ENCODE results near the gene SLC33A1.
"Not testable (repeated sequence)": the region's sequence is repeated elsewhere in the genome, so short reads cannot be mapped to it uniquely, and the experiment has no call there.

The SLC33A1 gene

DNA sequence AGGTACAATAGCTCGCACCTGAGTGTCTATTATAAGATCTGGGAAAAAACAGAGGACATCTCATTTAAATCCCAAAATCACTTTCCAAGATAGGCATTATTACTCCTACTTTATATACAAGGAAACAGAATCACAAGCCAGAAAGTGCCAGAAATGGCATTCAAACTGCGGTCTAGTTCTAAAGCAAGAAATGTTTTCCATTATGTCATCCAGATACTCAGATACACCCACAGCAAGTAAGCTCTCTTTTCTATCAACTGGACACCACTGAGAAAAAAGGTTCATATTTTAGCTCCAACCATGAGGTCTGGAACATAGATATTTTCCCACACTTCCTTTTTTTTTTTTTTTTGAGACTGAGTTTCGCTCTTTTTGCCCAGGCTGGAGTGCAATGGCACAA is 8.1 kb downstream of the SLC33A1 start:
- Mint-ChIP-seq H3K4me1 (ENCODE audit: low read depth) (peaks cover 61% of the 10 kb centered on the region), H3K27ac (no peak overlapping the region), H3K9me3 (no peaks in the 10 kb centered on the region), H3K36me3 (ENCODE audit: low read depth) (peaks cover 50% of the 10 kb centered on the region), H3K27me3 (no peaks in the 10 kb centered on the region), H3K4me3 (peak overlapping the region; percentile 25)
- no peak for DNase-seq

DNA sequence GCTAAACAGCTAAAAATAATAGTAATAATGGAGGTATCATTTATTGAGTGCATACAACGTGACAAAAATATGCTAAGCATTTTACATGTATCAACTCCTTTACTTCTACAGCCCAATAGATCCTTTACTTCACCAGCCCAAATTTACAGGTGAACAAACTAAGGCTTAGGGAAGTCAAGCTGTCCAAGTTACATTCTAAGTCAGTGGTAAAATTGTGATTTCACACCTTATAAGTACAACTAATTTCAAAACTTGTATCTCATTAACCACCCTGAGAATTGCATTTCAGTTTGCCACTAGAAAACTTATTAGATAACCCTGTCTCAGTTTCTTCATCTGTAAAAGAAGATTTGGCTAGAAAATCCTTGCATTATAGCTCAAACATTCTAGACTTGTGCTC is 10.7 kb downstream of the SLC33A1 start:
- H3K27me3 Mint-ChIP-seq: no peaks in the 10 kb centered on the region
- H3K27ac Mint-ChIP-seq: peak overlapping the region; percentile 18
- H3K4me1 Mint-ChIP-seq (ENCODE audit: low read depth): peaks cover 42% of the 10 kb centered on the region
- DNase-seq: no peak
- H3K9me3 Mint-ChIP-seq: no peaks in the 10 kb centered on the region
- peaks cover 38% of the 10 kb centered on the region for H3K36me3 Mint-ChIP-seq (ENCODE audit: low read depth)
- H3K4me3 Mint-ChIP-seq: no peak overlapping the region

DNA sequence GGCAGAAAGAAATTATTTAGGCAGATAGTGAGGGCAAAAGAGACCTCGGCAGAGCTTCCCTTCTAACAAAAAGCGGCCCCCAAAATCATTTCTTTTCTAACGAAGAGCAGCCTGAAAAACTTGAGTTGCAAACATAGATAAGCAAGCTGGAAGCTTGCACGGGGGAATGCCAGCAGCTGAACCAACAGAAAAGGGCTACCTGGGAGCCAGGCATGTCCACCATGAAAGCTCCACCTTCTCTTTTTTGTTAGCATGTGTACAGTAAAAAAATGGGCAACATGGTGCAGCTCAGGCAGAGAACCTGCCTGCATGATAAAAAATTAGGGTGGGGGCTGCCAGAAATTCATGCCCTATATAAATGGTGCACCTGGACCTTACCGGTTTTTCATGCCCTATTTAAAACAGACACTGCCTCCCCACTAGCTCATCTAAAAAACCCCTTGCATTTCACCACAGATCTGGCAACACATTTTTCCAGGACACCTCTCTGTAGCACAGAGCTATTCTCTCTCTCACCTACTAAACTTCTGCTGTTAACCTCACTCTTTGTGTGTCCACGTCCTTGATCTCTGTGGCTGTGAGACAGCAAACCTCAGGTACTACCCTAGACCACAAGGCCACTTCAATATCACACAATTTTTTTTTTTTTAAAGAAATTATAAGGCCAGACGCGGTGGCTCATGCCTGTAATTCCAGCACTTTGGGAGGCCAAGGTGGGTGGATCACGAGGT is 18.7 kb downstream of the SLC33A1 start:
- Mint-ChIP-seq H3K36me3 (ENCODE audit: low read depth) (peaks cover 42% of the 10 kb centered on the region), H3K27ac (peak overlapping the region; percentile 5), H3K27me3 (no peaks in the 10 kb centered on the region), H3K4me3 (no peak overlapping the region), H3K9me3 (no peaks in the 10 kb centered on the region), H3K4me1 (ENCODE audit: low read depth) (peaks cover 10% of the 10 kb centered on the region)
- DNase-seq: no peak

DNA sequence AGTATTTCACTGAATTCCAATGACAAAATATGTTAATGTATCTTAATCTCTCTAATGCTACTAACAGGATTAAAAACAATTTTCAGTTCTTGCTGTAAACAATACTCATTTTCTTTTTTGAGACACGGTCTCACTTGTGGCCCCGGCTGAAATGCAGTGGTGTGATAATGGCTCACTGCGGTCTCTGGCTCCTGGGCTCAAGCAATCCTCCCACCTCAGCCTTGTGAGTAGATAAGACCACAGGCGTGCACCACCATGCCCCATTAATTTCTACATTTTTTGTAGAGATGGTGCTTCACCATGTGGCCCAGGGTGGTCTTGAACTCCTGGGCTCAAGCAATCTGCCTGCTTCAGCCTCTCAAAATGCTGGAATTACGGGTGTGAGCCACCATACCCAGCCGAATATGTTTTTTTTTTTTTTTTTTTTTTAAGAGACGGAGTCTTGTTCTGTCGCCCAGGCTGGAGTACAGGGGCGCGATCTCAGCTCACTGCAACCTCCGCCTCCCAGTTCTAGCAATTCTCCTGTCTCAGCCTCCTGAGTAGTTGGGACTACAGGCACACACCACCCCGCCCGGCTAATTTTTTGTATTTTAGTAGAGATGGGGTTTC is 25.6 kb downstream of the SLC33A1 start:
- not testable (repeated sequence) for DNase-seq; H3K27ac Mint-ChIP-seq; H3K4me1 Mint-ChIP-seq (ENCODE audit: low read depth); H3K4me3 Mint-ChIP-seq; H3K27me3 Mint-ChIP-seq; H3K9me3 Mint-ChIP-seq
- peaks cover 57% of the 10 kb centered on the region for H3K36me3 Mint-ChIP-seq (ENCODE audit: low read depth)

- no peak overlapping the region for H3K27ac Mint-ChIP-seq
These were observed 39.1 kb downstream of the SLC33A1 start for GRCh38 chr3:155815030-155815545.

DNA sequence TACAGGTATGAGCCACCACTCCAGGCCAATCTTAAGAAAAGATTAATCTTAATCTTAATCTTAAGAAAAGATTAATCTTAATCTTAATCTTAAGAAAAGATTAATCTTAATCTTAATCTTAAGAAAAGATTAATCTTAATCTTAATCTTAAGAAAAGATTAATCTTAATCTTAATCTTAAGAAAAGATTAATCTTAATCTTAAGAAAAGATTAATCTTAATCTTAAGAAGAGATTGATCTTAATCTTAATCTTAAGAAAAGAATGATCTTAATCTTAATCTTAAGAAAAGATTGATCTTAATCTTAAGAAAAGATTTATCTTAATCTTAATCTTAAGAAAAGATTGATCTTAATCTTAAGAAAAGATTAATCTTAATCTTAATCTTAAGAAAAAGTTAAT is 41.0 kb downstream of the SLC33A1 start:
- H3K27ac Mint-ChIP-seq; DNase-seq; H3K36me3 Mint-ChIP-seq (ENCODE audit: low read depth); H3K27me3 Mint-ChIP-seq; H3K4me1 Mint-ChIP-seq (ENCODE audit: low read depth); H3K9me3 Mint-ChIP-seq; H3K4me3 Mint-ChIP-seq: not testable (repeated sequence)

More at GRCh38 chr3:155815030-155815545, 39.1 kb downstream of the SLC33A1 start:
- DNase-seq: no peak
- Mint-ChIP-seq H3K36me3 (ENCODE audit: low read depth) (peaks cover 4% of the 10 kb centered on the region), H3K9me3 (no peaks in the 10 kb centered on the region), H3K27me3 (no peaks in the 10 kb centered on the region), H3K4me3 (no peak overlapping the region), H3K4me1 (ENCODE audit: low read depth) (no peaks in the 10 kb centered on the region)

DNA sequence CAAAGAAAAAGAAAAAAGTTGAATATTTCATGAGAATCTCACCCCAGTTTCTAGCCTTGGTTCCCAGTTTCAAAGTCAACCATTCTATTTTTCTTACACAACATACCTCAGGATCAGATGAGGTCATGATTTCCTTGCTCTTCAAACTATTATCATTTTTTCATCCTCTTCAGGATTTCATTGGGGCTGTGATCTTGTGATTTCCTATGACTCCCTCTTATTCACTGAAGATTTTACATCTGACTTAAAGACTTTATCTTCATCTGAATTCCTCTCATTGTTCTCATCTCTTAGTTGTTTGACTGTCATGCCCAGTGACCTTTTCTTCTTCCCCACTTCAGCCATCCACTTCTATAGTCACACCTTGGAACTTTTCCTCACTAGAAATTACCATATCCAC is 45.0 kb downstream of the SLC33A1 start:
- H3K27me3 Mint-ChIP-seq: no peaks in the 10 kb centered on the region
- no peak overlapping the region for H3K27ac Mint-ChIP-seq
- peaks cover 4% of the 10 kb centered on the region for H3K36me3 Mint-ChIP-seq (ENCODE audit: low read depth)
- no peak overlapping the region for H3K4me3 Mint-ChIP-seq
- no peaks in the 10 kb centered on the region for H3K9me3 Mint-ChIP-seq
- H3K4me1 Mint-ChIP-seq (ENCODE audit: low read depth): peaks cover 17% of the 10 kb centered on the region
- DNase-seq: no peak

DNA sequence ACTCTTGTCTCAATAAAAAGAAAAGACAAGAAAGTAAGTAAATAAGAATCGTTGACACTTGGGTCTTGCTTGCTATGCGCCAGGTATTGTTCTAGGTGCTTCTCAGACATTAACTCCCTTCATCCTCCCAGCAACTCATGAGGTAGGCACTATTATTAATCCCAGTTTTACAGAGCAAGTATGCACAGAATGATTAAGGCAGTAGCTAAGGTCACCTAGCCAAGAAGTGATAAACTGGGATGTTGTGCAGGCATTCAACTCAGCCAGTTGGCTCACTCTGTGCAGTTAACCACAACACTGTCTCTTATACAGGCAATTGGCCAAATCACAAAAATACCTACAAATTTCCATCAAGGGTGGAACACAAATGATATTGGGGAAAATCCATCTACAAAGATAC is 46.4 kb downstream of the SLC33A1 start:
- Mint-ChIP-seq H3K27me3 (no peaks in the 10 kb centered on the region), H3K4me1 (ENCODE audit: low read depth) (peaks cover 17% of the 10 kb centered on the region), H3K4me3 (no peak overlapping the region), H3K36me3 (ENCODE audit: low read depth) (peaks cover 9% of the 10 kb centered on the region), H3K9me3 (no peaks in the 10 kb centered on the region), H3K27ac (no peak overlapping the region)
- no peak for DNase-seq

DNA sequence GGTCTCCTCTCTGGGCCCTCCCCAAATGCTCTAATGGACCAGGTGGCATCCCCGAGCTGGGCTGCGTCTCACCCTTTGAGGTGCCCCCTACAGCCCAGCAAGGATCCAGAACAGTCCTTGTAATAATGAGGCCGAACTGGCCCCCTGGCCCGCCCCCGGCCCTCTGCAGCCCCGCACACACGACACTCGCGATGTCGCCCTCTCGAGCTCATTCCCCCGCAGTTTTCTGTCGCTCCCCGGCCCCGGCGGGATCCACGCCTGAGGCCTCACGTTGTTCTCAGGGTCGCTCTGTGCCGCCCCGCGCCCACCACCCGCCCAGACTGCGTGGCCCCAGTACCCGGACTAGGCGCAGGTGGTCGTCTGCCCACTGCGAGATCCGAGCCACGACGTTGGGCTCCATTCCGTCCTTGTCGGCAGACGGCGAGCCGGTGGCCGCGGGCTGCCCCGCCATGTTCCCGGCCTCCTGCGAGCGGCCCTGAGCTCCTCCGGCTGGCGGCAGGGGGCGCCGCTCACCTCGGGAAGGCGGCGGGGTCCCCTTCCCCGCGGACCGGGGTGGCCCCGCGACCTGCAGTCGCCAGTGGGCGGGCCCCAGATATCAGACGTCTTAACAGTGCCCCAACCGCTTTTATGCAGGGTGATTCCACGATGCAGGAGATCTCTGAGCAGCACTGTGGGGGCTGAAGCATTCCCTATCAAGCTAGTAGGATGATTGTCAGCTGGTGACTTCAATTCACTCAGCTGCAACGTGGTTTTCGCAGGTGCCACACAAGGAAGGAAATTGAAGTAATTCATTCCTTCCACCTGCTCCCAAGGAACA is 48.2 kb downstream of the SLC33A1 start, which contains the start of gene C3orf33:
Gene C3orf33, minus strand, starts transcription at position 477 of the 817 bp plus-strand sequence. Its CDS starts 26 bp downstream, at position 451.
- H3K27ac Mint-ChIP-seq: peak within 1 kb of the TSS; percentile 92
- H3K9me3 Mint-ChIP-seq: no peaks in the 10 kb centered on the region
- no peaks in the 10 kb centered on the region for H3K27me3 Mint-ChIP-seq
- peak within 1 kb of the TSS; percentile 86 for H3K4me3 Mint-ChIP-seq
- peak; percentile 89 for DNase-seq
- peaks cover 22% of the 10 kb centered on the region for H3K4me1 Mint-ChIP-seq (ENCODE audit: low read depth)
- peaks cover 19% of the 10 kb centered on the region for H3K36me3 Mint-ChIP-seq (ENCODE audit: low read depth)

GRCh38 chr3:155805204-155805801 is 48.9 kb downstream of the SLC33A1 start:
- Mint-ChIP-seq H3K4me1 (ENCODE audit: low read depth) (peaks cover 26% of the 10 kb centered on the region), H3K36me3 (ENCODE audit: low read depth) (peaks cover 23% of the 10 kb centered on the region), H3K4me3 (peak overlapping the region; percentile 86), H3K27ac (peak overlapping the region; percentile 92), H3K27me3 (no peaks in the 10 kb centered on the region), H3K9me3 (no peaks in the 10 kb centered on the region)
- no peak for DNase-seq

GRCh38 chr3:155804323-155804722 is 49.9 kb downstream of the SLC33A1 start:
- Mint-ChIP-seq H3K27me3 (no peaks in the 10 kb centered on the region), H3K4me3 (no peak overlapping the region), H3K9me3 (no peaks in the 10 kb centered on the region), H3K4me1 (ENCODE audit: low read depth) (peaks cover 31% of the 10 kb centered on the region), H3K27ac (no peak overlapping the region), H3K36me3 (ENCODE audit: low read depth) (peaks cover 30% of the 10 kb centered on the region)
- DNase-seq: no peak

DNA sequence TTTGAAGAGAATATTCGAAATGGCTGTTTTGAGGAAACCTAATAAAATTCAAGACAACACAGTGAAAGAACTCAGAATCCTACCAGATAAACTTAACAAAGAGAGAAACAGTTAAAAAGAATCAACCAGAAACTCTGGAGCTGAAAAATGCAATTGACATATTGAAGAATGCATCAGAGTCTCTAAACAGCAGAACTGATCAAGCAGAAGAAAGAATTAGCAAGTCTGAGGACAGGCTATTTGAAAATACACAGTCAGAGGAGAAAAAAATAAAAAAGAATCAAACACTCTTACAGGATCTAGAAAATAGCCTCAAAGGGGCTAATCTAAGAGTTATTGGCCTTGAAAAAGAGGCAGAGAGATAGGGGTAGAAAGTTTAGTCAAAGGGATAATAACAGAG is 61.7 kb downstream of the SLC33A1 start:
- H3K4me1 Mint-ChIP-seq (ENCODE audit: low read depth): peaks cover 5% of the 10 kb centered on the region
- H3K4me3 Mint-ChIP-seq: no peak overlapping the region
- no peak for DNase-seq
- H3K36me3 Mint-ChIP-seq (ENCODE audit: low read depth): peaks cover 55% of the 10 kb centered on the region
- no peak overlapping the region for H3K27ac Mint-ChIP-seq
- no peaks in the 10 kb centered on the region for H3K9me3 Mint-ChIP-seq
- no peaks in the 10 kb centered on the region for H3K27me3 Mint-ChIP-seq

GRCh38 chr3:155791190-155791589 is 63.0 kb downstream of the SLC33A1 start:
- H3K27ac Mint-ChIP-seq: peak overlapping the region; percentile 47
- H3K4me3 Mint-ChIP-seq: no peak overlapping the region
- H3K9me3 Mint-ChIP-seq: no peaks in the 10 kb centered on the region
- H3K27me3 Mint-ChIP-seq: no peaks in the 10 kb centered on the region
- no peak for DNase-seq
- peaks cover 6% of the 10 kb centered on the region for H3K4me1 Mint-ChIP-seq (ENCODE audit: low read depth)
- H3K36me3 Mint-ChIP-seq (ENCODE audit: low read depth): peaks cover 45% of the 10 kb centered on the region

GRCh38 chr3:155790272-155790925 is 63.8 kb downstream of the SLC33A1 start:
- Mint-ChIP-seq H3K27ac (no peak overlapping the region), H3K9me3 (no peaks in the 10 kb centered on the region), H3K27me3 (no peaks in the 10 kb centered on the region), H3K4me3 (no peak overlapping the region), H3K4me1 (ENCODE audit: low read depth) (peaks cover 14% of the 10 kb centered on the region), H3K36me3 (ENCODE audit: low read depth) (peaks cover 45% of the 10 kb centered on the region)
- DNase-seq: no peak

Measured in activated T-cell treated with anti-CD3 and anti-CD28 coated beads, Interleukin-2, amount 50 U/mL, for 24 hours (primary cell).